Thyroid gland (tissue), 4 donors: ENCODE data around the gene SND1.

Experiments used
- POLR2A ChIP-seq, 2 donors: fragments of 450-650 bp; IDR thresholded peaks; one replicate each; pipeline ENCODE4 v1.6.1; 2017; ENCODE audit warnings: antibody characterized with exemption in 2 of 2, mild to moderate bottlenecking in 2 of 2, moderate library complexity in 1 of 2
- TF ChIP-seq, protein P1 (sequence below), 6 experiments: fragments of 200-600 bp in 3 of 6; fragments of 450-650 bp in 3 of 6; sonication (generic) in 3 of 6; IDR thresholded peaks; one replicate each; pipeline ENCODE4 v1.5.1; 2016 to 2019; ENCODE audit warnings: antibody characterized with exemption in 6 of 6, mild to moderate bottlenecking in 2 of 6, inconsistent platforms in 1 of 6, moderate library complexity in 1 of 6

GRCh38 chr7:127635659-127636285, 16.2 kb upstream of the SND1 start:
- no peak for TF ChIP-seq POLR2A (IDR thresholded peaks at IDR 0.05)
- TF ChIP-seq, protein P1, sequence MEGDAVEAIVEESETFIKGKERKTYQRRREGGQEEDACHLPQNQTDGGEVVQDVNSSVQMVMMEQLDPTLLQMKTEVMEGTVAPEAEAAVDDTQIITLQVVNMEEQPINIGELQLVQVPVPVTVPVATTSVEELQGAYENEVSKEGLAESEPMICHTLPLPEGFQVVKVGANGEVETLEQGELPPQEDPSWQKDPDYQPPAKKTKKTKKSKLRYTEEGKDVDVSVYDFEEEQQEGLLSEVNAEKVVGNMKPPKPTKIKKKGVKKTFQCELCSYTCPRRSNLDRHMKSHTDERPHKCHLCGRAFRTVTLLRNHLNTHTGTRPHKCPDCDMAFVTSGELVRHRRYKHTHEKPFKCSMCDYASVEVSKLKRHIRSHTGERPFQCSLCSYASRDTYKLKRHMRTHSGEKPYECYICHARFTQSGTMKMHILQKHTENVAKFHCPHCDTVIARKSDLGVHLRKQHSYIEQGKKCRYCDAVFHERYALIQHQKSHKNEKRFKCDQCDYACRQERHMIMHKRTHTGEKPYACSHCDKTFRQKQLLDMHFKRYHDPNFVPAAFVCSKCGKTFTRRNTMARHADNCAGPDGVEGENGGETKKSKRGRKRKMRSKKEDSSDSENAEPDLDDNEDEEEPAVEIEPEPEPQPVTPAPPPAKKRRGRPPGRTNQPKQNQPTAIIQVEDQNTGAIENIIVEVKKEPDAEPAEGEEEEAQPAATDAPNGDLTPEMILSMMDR (IDR thresholded peaks at IDR 0.05), result no peak
